HG02588 (cell line): ENCODE measurements around the gene ASIC4.

Experiments used
- ATAC-seq: cut with Tn5 transposase; IDR thresholded peaks from one replicate; pipeline ENCODE4 v1.9.1; 2021; ENCODE audit warnings: mild to moderate bottlenecking, moderate library complexity; ENCODE audit not compliant: unreplicated experiment

The ASIC4 gene

DNA sequence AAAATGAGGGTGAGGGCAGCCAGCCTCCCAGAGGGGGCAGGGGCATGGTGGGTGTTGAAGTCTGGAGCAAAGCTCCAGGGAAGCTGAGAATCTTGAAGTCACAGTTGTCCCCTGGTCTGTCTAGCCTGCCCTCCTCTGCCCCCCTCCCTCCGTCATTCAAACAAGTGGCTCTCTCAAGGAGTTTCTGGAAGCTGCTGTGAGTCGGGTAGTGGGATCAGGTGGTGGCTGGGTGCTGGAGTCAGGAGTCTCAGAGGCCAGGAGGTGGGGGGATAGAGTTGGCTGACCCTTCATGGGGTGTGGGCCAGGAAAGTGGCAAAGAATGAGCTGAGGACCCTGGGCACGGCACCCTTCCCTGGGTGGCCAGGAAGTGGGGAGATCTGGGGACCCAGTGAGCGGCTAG, 495 bp upstream of the ASIC4 start:
- no peak for ATAC-seq

DNA sequence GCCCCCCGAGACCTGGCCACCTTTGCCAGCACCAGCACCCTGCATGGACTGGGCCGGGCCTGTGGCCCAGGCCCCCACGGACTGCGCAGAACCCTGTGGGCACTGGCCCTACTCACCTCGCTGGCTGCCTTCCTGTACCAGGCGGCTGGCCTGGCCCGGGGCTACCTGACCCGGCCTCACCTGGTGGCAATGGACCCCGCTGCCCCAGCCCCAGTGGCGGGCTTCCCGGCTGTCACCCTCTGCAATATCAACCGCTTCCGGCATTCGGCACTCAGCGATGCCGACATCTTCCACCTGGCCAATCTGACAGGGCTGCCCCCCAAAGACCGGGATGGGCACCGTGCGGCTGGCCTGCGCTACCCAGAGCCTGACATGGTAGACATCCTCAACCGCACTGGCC, 554 bp downstream of the ASIC4 start:
- ATAC-seq, result no peak

DNA sequence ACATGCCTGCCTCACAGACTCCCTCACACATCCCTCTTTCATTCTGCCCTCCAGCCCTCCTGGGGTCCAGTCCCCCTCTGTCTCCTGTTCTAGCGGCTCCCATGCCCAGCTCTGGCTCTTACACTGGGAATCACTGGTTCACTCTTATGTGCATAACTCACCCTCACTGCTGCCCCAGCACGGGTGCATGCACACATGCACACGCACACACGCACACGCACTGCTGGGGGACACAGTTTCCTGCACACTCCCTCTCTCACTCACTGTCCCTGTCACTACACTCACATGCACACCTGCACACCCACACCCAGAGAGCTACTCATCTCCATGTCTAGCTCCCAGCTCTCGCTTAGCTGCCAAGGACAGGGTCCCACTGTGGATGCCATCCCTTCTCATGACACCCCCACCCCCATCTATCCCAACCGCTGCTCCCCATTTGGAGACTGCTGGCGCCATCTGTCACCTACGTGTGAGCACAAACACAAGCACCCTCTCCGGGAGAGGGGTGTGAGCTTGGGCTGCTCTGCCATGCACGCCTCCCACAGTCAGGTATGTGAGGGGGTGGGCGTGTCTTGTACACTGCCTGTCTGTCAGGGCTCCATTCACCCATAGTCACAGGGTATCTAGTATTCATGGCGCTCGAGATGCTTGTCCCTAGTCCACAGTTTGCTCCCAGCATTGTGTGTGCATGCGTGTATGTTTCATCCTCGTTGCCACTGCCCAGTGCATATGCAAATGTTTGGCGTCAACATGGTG, 1.8 kb downstream of the ASIC4 start:
- ATAC-seq, result no peak

DNA sequence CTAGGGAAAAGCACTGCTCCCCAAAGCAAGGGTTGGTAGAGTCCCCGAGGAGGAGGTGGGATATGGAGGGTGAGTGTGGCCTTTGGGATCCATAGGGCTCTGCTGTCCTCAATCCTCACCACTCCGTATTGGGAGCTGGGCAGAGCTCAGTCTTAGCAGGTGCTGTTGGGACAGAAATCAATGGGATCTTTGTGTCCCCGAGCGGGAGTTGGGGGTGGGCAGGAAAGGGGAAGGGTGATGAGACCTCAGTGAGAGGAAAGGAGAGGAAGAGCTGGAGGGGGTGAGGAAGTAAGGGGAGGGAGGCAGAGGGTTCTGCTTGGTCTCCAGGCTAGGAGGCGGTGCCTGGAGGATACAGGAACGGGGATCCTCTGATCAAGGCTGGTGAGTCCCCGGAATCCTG, 2.6 kb downstream of the ASIC4 start:
- ATAC-seq, result no peak

DNA sequence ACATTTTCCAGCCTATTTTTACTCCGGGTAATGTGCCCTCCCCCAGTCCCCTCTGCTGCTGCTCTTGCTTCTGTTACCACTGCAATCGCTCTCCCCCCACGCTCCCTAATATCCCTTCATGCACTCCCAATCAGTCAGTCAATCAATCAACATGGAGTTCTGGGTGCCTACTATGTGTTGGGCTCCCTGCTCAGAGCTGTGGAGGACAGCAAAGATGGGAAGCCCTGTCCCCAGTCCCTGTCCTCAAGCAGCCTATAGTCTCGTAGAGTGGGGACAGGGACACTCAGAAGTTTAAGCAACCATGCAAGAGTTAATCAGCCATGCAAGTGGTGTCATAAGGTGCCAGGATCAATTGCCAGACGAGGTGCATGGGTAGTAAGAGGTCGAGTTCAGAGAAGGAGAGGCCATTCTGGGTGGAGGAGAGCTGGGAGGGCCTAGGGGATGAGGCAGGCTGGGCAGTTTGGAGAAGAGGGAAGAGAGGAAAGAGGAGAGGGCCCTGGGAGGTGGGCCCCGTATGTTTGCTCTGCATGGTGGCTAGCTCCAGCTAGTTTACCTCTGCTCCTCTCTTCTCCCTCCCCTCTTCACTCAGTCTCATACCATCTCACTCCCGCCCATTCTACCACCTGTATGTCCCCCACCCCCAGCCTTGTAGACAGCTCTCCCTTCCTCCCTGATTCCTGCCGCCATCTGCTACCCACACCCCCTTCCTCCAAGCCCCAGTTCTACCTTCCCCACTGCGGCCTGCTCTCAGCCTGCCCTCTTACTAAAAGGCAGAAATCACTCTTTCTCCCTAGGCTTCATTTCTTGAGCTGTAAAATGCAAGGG, 3.9 kb downstream of the ASIC4 start:
- ATAC-seq, result no peak

DNA sequence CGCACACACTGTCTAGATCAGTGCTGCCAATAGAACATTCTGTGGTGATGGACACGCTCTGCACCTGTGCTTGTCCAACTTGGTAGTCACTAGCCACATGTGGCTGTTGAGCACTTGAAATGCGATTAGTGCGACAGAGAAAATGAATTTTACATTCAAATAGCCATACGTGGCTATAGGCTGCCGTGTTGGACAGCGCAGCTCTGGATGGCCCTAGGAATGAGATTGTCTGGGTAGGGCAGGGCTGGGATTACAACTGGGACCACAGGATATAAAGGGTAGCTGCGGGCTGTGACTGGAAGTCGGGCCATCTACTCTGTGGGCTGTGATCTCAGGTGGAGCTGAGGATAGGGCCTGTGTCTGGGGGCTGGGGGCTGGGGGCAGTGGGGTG, 5.2 kb downstream of the ASIC4 start:
- ATAC-seq, result no peak

DNA sequence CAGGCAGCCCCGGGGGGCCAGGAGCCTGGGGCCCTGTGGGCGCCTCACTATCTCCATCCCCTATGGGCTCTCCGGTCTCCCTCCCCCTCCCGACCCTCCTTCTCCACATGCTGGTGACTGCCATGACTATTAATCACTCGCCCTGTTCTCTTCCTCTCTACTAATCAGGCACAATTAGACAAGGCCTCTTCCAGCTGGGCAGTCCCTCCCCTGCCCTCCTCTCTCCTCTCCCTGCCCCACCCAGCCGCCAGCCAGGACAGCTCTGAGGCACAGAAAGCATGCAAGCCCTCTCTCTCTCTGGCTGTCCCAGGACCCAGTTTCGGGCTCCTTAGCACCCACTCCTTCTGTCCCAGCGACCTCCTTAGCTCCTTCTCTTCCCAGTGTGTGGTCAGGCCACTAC, 5.8 kb downstream of the ASIC4 start:
- ATAC-seq, result no peak

DNA sequence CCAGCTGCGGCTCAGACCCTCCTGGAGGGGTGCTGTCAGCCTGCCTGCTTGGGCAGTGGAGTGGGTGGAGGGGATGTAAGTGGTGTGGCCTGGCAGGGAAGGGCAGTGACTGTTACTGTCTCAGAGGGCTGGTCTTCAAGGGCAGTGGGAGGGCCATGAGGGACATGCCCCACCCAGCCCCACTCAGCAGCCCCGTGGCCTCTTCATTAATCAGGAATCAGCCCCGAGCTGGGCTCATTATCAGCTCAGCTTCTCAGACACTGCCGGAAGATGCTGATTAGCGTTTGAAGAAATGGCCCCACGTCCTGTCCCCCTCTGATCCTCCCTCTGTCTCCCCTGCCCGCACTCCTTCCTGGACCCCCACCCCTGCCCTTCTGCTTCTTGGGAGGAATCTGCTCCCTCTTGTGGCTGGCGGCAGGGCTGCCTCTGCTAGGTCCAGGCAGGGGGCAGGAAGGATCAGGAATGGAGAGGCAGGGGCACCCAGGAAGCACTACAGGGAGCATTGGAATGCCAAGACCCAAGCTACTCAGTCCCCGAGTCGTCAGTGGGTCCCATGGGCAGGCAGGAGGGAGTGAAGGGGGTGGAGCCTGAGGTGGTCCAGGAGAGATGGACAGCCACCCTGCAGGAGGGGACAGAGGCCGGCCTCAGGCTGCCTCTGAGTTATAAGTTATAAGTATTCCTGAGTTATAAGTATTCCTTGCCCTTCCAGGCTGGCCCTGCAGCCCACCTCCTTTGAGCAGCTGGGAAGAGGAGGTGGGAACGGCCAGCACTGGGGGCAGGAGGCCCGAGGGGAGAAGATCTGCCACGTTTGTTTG, 7.0 kb downstream of the ASIC4 start:
- no peak for ATAC-seq

DNA sequence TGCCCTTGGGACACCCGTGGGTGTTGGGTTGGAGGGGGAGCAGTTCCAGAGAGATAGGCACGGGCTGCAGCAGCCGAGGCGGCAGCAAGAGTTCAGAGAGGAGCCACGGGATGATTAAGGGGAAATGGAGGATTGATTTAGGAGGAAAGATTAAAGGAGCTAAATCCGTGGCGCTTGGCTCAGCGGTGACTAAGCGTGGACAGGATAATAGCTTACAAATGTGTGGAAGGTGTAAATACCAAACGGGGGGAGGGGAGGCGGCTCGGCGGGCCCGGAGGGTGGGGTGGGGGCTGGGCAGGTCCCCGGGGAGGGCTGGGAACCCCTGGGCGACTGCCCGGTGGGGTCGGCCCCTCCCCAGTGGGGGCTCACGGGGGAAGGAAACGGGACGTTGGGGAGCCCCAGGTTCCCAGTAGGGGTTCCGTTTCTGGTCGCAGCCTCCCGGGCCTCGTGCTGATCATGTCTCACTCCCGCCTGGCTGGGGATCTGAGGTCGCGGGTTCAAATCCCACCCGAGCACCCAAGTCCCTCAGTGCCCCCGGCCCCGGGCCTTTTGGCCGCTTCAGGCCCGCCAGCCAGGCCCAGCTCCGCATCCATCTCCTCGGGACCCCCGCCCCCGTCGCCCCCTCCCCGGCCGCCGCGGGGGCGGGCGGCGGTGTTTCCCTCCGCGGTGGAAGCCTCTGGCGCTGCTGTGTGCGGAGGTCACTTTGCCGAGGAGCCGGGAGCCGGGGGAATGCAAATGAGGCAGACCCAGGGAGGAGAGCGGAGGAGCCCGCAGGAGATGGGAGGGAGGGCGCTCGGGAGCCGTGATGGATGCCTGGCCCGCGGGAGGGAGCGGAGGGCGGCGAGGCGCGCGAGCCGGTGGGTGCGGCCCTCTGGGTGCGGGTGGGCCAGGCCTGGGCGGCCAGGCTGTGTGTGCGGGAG, 8.1 kb downstream of the ASIC4 start:
- ATAC-seq, result no peak

DNA sequence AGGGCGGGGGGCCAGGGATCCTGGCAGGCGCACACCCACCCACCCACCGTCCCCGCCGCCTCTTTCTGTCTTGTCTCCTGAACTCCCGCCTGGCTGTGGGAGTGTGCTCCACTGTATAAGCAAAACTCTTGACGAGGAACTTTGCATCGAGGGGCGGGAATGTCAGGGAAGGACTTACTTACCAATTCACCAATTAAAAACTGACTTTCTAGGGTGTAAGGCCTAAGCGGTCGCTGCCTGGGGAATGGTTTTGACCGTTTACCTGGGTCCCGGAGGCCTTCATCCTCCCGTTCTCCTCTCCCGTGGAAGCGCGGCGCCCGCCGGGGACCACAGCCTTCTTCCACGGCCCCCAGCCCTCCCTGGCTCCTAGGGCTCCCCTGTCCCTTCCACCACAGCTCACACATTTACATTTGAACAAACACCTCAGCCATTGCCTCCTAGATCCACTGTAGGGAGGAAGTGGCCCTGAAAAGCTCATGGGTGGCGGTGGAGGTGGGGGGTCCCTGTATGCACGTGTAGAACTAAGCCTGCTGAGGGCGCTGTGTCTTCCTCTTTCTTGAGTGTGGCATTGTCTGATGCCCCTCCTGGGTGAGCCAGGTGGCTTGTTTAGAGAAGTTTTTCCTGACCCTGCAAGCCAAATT, 8.9 kb downstream of the ASIC4 start:
- no peak for ATAC-seq

DNA sequence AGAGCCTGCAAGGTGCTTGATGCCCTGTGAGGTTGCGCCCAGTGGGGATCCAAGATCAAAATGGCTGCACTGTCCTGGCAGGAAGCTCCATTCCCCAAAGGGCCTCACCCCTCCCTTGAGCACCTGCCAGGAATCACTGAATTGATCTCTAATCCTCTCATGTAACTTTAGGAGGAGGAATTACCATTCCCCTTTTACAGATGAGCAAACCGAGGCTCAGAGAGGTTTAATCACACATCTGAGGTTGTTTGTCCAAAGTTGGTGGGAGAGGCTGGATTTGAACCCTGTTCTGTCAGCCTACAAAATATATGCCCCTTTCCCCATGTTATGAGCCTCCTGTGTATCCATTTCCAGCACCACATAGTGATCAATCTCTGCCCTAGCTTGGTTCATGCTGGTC, 10.5 kb downstream of the ASIC4 start:
- no peak for ATAC-seq

DNA sequence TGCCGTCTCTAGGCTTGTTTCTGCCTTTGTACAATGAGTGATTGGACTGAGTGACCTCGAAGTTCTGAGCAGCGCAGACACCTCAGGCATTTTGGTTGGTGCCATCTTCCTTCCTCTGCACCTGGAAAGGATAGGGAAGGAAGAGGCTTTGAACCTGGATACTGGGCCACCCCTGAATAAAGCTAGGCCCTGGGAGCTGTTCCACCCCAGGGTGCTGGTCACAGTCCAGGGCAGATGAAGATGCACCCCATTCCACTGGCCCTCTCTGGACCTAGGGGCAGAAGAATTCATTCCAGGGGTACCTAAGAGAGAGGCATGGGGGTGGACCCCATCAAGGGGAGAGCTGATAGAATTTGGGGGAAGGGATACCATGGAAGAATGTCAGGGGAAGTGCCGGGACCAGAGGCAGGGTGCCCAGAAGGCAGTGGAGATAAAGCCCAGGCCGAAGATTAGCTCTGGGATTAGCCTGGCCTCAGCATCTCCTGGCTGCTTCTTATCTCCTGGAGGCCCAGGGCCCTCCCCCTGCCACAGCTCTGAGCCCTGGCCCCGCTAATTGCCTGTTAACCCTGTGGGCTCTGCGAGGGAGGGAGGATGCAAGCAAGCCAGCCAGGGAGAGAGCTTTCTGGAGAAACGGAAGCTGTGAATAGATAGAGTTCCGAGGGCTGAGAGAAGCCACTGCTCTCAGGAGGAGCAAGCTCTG, 11.4 kb downstream of the ASIC4 start:
- no peak for ATAC-seq

DNA sequence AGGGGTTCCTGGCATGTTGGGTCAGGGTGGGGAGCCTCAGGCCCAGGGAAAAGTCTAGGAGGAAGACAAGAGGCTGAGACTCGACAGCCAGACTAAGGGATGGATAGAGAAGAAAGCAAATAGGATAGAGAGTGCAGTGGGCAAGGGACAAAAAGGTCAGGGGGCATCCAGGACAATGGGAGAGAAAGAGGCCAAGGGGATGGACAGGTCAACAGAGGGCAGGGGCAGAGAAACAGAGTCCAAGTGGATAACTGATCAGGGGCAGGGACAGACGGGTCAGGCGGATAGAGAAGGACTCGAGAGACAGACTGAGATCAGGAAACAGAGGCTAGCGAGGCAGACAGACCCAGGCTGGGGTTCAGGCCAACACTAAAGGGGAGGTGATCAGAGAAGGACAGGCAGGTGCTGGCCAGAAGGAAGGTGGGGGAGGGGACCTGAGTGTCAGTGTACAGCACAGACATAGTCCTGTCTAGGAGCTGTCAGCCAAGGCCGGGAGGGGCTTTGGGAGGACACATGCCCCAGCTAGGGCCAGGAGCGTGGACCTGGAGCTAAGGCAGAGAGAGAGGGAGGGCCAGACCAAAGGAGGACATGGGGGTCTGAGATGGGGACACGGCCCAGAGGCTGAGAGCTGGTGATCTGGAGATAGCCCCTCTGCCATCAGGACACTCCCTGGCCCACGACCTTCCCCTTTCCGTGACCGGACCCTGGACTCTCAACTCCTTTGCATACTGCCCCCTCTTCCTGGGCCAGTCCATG, 12.2 kb downstream of the ASIC4 start:
- no peak for ATAC-seq

DNA sequence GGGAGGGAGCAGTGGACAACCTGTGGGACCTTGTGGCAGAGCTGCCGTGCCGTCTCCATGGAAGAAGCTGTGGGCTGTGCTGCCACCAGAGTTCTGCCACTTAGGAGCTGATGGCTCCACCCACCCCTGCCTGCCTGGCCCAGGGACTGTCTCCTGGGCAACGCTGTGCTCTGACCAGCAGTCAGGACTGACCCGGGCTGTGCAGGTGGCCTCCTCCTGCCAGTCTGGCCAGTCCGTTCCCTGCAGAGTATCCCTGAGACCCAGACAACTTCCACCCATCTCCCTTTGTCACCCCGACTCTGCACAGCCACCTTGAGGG, 12.8 kb downstream of the ASIC4 start:
- no peak for ATAC-seq

DNA sequence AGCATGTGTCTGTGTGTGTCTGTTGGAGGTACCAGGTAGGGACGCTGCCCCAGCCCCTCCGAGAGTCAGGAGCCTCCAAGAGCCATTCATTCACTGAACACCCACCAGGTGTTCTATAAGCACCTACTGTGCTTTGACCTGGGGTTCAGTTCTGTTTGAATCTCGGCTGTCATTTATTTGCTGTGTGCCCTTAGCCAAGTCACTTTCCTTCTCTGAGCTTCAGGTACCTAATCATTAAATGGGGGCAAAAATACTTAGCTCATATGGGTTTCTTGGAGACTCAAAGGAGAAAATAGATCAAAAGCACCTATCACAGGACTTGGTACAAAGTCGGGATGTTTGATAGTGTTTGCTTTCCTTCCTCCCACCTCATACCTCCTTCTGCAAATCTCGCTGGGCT, 13.2 kb downstream of the ASIC4 start:
- ATAC-seq, result no peak

DNA sequence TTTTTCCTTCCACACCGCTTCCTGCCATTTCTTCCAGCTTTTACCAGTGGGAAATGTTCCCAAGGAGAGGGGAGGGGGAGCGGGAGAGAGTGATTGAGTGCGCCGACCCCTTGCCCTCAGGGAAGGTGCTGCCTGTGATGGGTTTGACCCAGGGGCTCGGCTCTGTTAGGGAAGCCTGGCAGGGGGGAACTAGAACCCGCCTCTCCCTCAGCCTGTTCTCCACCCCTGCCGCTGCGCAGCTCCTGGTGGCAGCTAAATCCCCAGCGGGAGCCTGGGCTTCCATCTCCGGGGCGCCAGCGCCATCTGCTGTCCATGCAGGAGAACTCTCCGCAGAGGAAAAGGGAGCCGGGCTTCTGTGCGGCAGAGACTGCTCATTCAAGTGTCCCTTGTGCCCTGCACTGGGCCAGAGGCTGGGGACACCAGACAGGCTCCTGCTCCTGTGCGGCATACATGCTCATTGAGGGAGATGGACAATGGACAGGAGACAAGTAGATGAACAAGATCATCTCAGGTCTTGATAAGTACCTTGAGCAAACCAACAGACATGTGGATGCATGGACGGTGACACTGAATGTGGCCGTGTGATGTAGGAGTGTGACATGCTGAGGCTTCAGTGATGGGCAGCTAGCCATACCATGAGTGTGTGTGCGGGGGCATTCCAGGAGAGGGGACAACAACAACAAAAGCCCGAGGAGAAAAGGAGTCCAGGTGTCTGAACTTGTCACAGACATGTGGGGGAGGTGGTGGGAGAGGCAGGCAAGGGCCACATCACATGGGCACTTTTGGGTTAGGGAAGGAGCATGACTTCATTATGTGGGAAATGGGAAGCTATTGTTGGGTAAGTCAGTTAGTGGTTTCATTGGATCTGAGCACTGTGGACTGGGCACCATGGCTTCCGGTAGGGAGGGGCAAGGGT, 16.0 kb downstream of the ASIC4 start:
- peak; percentile 86 for ATAC-seq

DNA sequence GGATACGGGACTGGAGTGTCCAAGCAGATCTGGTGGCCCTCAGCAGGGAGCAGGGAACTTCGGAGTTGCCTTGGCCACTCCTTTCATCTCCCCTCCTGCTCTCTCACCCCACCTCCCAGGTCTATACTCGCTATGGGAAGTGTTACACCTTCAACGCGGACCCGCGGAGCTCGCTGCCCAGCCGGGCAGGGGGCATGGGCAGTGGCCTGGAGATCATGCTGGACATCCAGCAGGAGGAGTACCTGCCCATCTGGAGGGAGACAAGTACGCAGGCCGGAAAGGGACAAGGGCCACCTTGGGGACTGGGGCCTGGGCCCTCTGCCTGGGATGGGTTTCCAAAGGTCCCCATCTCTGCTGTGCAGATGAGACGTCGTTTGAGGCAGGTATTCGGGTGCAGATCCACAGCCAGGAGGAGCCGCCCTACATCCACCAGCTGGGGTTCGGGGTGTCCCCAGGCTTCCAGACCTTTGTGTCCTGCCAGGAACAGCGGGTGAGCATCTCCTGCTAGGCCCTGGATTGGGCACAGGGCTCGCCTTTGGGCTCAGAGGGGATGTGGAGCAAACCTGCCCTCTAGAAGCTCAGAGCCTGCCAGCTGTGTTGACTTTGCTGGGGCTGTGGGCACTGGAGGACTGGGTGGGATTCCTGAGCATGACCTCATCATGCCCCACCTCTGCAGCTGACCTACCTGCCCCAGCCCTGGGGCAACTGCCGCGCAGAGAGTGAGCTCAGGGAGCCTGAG, 17.5 kb downstream of the ASIC4 start:
- no peak for ATAC-seq
